Gastroesophageal sphincter (tissue), 3 donors: ENCODE data around the gene TMEM115.

Source experiments
- CTCF ChIP-seq, 4 experiments: fragments of 200-600 bp in 2 of 4; fragments of 450-650 bp in 2 of 4; sonication (generic) in 1 of 4; IDR thresholded peaks; one replicate each; pipeline ENCODE4 v1.5.1; 2017 to 2019; ENCODE audit warnings: antibody characterized with exemption in 4 of 4, mild to moderate bottlenecking in 2 of 4, moderate library complexity in 2 of 4
- EP300 ChIP-seq: sonication (generic); formaldehyde crosslinking; IDR thresholded peaks from one replicate; pipeline ENCODE4 v1.6.1; 2017; ENCODE audit warnings: antibody characterized with exemption, mild to moderate bottlenecking
- POLR2A ChIP-seq, 2 donors: fragments of 450-650 bp; IDR thresholded peaks; one replicate each; pipeline ENCODE4 v1.6.1; 2017; ENCODE audit warnings: antibody characterized with exemption in 2 of 2, mild to moderate bottlenecking in 2 of 2, moderate library complexity in 1 of 2

- TF ChIP-seq CTCF (IDR thresholded peaks at IDR 0.05) = no peak
- no peak for TF ChIP-seq EP300
- no peak for TF ChIP-seq POLR2A (IDR thresholded peaks at IDR 0.05)
These were observed 30.1 kb upstream of the TMEM115 start for GRCh38 chr3:50389414-50389767.
